GM19372 (cell line): ENCODE data around the gene SPATA3.
"Not testable (repeated sequence)": the region's sequence is repeated elsewhere in the genome, so short reads cannot be mapped to it uniquely, and the experiment has no call there.

Source experiments
- ATAC-seq: cut with Tn5 transposase; IDR thresholded peaks from one replicate; pipeline ENCODE4 v1.9.1; 2021; ENCODE audit warnings: mild to moderate bottlenecking, low read depth, moderate library complexity; ENCODE audit not compliant: unreplicated experiment

The SPATA3 gene

DNA sequence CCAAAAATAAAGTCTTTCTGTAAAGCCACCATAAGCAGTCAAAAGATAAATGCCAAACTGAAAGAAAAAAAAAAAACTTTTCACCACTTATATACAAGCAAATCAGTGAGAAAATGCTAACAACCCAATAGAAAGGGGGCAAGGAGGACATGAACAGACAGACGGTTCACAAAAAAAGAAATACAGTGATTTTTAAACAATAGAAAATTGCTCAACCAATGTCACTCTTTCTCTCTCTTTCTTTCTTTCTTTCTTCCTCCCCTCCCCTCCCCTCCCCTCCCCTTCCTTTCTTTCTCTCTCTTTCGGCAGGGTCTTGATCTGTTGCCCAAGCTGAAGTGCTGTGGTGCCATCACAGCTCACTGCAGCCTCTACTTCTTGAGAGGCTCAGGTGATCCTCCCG, 28.8 kb upstream of the SPATA3 start:
- no peak for ATAC-seq

DNA sequence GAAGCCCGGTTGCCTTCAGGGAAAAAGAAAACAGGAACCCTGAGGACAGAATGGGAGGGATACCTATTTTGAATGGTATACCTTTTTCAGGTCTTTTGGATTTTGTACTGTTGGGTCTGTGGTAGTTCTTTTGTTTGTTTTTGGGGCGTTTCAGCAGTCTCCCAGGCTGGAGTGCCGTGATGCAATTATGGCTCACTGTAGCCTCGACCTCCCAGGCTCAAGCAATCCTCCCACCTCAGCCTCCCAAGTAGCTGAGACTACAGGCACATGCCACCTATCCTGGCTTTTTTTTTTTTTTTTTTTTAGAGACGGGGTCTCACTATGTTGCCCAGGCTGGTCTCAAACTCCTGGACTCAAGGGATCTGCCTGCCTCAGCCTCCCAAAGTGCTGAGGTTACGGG, 27.6 kb upstream of the SPATA3 start:
- ATAC-seq, result not testable (repeated sequence)

DNA sequence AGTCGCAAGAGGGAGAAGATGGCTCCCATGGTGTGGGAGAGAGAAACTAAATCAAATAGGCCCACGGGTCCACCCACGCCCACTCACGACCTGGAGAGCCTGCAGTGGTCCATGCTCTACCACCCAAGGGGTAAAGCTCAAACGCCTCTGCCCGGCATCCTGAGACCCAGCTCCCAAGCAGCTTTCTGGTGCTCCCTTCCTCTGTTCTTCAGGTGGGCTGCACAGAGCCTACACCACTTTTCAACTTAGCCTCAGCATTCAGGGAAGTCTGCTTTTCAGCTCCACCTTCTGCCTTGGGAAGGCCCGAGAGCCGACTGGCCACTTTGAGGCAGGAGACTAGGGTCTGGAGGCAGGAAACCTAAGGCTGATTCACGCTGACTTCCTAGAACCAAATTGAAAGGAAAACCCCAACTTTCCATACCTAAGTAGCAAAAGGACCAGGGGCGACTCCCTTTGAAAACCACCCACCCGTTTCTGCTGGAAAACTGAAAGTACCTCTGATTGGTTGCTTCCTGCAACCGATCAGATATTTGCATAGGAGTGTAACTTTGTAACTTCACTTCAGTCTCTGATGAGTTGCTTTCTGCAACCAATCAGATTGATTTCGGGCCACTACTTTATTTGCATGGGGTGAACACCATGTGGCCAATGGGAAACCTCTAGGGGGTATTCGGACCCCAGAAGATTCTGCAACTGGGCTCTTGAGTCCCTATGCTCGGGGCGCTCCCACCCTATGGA, 26.8 kb upstream of the SPATA3 start:
- no peak for ATAC-seq

DNA sequence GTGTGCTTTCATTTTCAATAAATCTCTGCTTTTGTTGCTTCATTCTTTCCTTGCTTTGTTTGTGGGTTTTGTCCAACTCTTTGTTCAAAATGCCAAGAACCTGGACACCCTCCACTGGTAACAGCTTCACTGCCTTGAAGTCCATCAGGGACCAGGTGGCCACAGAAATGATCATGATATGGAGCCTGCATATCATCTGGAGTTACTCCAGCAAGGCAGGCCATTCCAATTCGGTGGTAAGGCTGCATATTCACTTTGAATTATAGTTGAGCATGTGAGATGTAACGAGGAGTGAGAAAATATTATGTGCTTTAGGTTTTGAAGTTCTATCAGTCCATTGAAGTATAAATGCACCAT, 26.3 kb upstream of the SPATA3 start:
- no peak for ATAC-seq

DNA sequence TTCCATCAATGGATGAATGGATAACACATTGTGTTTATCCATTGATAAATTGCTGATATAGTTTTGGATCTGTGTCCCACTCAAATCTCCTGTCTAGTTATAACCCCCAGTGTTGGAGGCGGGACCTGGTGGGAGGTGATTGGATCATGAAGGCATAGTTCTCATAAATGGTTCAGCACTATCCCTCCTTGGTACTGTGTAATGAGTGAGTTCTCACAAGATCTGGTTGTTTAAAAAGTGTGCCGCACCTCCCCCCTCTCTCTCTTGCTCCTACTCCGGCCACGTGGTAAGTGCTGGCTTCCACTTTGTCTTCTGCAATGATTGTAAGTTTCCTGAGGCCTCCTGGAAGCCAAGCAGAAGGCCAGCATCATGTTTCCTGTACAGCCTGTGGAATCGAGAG, 23.9 kb upstream of the SPATA3 start:
- no peak for ATAC-seq

DNA sequence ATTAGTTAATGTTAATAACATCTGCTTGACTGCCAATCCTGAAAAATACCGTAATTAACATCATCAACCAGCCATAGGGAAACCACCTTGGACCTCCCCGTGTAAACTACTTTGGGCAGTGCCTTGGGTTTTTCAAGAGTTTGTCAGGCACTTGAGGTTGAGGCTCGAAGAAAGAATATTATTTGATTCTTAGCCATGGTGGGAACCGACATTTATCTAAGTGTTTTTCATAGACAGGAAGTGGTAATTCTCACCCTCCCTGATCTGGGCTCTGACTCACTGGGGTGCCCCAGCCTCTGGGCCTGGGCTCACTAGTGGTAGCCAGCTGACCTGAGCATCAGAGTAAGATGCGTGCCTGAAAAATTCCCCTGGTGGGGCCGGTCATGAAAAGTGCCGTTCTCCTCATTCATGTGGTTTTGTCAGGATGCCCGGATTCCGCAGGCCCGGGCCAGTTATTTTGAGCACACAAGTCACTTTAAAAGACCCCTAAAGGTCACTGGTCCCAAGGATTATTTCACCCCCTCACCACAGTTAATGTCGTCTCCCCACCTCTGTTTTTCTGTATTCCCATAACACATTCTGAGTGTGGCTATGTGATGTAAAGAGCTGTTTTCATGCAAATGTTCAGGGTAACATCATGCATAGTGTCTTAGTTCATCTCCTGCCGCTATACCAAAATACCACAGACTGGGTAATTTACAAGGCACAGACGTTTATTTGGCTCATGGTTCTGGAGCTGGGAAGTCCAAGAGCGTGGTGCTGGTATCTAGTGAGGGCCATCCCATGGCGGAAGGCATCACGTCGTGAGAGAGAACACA, 21.6 kb upstream of the SPATA3 start:
- peak; percentile 78 for ATAC-seq

DNA sequence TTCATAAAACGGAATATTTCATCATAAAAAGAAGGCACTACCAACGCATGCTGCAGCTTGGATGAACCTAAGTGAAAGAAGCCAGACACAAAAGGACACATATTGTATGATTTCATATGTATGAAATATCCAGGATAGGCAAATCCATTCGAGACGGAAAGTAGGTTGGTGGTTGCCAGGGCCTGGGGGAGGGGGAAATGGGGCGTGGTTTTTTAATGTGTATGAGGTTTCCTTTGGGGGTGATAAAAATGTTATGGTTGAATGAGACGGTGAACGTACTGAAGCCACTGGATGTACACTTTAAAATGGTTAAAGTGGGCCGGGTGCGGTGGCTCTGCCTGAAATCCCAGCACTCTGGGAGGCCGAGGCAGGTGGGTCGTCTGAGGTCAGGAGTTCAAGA, 20.0 kb upstream of the SPATA3 start:
- no peak for ATAC-seq

DNA sequence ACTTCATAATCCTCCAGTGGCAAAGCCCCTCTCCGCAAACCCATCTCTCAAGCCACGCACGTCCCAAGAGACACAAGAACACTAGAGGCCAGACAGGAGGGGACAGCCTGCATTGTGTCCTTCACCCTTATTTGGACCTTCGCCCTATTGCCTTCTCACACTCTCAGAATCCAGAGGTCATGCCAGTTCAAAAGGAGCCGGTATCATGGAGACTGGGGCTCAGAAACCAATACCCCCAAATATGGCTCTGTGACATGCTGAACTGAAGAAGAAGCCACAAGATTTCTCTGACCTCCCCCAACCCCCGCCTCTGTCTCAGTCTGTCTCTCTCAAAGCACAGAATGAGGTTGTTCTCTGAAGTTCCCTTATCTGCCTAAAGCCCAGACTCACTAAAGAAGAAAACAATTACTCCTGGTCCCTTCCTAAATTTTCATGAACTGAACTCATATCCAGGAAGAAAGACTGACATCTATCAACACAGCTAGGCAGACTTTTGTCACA, 19.2 kb upstream of the SPATA3 start:
- no peak for ATAC-seq

DNA sequence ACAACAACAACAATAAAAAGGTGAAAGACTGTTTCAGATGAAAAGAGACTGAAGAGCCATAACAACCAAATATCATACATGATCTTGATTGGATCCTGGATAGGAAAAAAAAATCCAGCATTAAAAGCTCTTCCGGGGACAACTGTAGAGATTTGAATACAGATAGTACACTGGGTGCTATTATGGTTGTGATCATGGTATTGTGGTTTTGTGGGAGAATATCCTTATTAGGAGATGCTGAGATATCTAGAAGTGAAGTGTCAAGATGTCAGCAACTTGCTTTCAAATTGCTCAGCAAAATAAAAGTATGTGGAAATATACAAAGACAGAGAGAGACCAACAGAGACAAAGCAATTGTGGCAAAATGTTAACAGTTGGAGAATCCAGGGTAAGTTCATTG, 15.5 kb upstream of the SPATA3 start:
- no peak for ATAC-seq

DNA sequence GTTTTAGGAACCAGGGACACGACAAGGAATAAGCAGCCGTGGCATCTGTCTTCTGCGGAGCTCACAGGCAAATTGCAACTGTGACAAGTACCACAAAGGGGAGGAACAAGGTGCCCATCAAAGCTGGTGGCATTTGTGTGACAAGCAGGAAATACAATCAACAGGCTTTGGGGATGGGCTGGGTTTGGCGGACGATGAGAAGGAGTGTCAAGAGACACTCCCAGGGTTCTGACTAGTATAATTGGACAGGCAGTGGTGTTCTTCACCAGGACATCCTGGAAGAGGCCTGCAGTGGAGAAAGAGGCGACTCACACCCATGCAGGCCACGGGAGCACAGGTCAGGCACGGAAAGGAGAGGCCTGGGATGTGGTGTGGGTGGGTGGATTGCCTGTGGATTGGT, 14.2 kb upstream of the SPATA3 start:
- no peak for ATAC-seq

DNA sequence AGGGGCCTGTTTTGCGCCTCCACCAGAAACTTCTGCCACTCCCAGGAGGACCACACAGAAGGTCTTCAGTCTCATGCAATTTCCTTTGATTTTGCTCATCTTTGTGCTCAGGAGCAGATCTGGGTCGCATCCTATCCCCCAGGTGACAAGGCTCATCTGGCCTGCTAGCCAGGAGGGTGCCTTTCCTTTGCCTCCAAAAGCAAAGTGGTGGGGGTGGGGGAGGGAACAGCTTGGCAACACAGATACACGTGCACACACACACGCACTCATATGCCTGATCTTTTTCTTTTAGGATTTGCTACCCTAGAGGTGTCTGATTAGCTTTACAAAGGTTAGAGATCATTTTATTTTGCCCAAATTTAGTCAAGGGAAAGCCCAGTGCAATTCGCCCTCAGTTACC, 13.8 kb upstream of the SPATA3 start:
- no peak for ATAC-seq

DNA sequence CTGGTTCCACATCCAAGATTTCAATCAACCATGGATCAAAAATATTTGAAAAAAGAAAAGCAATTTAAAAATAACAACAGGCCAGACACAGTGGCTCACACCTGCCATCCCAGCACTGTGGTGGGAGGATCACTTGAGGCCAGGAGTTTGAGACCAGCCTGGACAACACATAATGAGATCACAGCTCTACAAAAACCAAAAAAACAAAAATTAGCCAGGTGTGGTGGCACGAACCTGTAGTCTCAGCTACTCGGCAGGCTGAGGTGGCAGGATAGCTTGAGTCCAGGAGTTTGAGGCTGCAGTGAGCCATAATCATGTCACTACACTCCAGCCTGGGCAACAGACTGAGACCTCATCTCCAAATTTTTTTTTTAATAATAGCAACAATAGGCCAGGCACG, 13.4 kb upstream of the SPATA3 start:
- no peak for ATAC-seq

DNA sequence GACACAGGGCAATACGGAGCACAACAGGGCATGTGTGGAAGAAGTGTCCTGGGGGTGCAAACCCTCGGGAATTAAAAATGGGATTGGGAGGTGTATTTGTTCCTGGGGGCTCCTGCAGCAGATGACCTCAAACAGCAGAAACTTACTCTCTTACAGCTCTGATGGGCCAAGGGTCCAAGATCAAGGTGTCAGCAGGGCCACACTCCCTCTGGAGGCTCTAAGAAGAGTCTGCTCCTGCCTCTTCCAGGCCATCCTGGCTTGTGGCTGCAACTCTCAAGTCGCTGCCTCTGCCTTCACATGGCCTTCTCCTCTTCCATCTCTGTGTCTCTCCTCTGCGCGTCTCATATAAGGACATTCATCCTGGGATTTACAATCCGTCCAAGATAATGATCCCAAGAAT, 12.4 kb upstream of the SPATA3 start:
- ATAC-seq, result no peak

DNA sequence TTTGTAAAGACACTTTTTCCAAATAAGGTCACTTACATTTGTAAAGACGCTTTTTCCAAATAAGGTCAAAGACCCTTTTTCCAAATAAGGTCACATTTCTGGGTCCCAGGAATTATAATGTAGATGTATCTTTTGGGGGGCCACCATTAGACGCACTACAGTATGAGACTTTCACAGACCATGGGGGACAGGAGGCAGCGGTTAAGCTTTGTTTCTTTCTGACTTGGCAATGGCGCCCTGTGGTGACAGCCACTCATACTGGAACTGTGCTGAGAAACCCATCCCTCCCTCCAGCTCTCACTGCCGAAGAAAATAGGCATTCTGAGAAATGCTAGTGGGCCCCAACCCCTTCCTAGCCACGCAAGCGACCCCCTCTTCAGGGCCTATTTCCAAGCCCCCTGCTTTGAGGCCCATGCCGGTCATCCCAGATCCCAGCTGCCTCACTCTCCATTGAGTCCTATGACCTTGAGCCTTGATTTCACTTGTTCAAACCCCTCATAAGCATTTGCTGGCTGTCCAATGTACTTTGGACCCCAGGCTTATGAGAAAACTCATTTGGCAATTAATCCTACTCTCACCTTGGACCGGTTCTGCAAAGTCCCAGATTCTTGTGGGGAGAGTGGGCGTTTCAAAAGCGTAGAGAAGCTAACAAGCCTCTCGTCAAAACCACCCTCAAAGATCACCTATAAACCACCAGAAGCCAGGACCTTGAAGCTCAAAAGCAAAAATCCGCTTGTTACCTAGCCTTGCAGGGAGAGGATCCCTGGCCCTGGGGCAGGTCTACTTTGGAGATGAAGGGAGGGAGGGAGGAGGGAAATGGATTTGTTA, 11.3 kb upstream of the SPATA3 start:
- ATAC-seq, result peak; percentile 64

DNA sequence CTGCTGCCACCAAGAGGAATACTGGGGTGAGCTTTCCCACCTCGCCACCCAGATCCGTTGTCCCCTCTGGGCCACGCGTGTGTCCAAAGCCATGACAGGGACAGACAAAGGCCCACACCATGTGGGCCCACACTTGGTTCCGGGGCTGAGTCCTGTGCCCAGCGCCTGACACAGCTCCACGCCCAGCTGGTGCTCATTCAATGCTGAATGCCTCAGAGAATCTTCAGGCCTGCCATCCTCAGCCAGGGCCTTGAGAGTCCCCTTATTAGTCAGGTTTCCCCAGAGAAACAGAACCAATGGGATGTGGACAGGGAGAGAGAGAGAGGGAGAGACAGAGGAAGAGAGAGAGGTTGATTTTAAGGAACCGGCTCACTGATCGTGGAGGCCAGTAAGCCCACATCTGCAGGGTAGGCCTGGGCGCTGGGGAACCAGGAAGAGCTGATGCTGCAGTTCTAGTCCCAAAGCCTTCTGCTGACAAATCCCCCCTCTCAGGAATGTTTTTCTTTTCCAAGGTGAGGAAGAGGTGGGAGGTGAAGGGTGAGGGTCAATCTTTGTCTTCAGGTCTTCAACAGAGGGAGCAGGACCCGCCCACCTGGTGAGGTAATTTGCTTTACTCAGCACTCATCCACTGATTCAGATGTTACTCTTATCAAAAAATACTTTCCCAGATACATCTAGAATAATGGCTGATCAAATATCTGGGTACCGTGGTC, 10.2 kb upstream of the SPATA3 start:
- no peak for ATAC-seq

DNA sequence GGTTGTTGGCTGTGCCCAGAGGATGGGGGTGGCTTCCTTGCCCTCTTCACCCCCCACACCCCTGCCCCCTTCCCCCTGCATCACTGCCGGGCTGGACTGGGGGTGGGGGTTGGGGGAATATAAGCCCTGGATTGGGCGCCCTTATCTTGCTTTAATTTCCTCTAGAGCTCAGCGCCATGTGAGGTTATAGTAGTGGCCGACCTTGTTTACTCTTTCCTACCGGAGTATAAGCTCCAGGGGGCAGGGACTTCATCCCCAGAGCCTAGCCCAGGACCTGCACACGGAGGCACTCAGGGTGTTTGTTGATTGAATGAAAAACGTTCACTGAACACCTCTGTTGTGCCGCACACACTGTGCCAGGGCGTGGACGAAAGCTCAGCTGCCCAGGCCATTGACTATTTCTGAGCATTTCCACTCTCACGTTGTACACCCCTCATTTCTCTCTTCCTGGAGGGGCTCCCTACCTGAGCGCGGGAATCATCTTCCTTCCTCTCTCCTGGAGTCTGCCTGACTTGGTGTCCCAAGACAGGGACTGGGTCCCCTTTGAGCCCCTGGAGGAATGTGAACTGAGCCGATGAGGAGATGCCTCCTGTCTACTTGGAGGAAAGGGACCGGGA, 9.3 kb upstream of the SPATA3 start:
- no peak for ATAC-seq

DNA sequence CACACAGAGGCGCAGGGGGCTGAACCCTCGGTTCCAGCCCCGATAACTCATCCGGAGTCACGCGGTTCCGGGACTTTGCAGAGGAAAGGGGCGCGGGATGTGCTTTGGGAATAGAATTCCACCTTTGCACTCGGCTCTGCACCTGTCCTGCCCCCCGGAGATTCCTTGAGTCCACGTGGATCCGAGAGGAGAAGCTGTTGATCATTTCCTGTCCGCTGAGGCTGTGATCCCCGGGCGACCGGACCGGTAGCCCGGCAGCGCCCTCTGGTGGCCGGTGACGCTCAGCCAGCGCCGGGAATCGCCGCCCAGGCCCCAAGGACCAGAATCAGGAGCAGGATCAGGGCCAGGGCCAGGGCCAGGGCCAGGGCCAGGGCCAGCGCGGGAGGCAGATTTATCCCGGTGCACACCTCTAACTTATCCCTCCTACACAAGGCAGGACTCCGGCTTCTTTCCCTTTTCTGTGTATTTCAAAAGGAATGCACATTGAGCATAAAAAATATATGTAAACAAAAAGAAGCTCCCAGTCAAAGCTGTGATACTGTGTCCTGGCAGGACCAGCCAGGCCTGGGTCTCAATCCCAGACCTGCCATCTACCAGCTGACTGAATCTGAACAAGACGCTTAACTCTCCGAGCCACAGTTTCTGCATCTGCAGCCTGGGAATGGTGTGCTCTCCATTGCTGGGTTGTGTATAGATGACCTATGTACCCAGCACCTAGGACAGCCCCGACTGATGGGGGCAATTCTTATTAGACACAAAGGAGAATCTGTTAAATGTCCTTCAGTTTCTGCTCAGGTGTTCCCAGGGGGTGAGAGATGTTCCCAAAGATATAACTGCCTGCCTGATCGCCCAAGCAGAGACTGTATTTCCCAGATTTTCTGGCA, 8.5 kb upstream of the SPATA3 start:
- peak; percentile 37 for ATAC-seq

DNA sequence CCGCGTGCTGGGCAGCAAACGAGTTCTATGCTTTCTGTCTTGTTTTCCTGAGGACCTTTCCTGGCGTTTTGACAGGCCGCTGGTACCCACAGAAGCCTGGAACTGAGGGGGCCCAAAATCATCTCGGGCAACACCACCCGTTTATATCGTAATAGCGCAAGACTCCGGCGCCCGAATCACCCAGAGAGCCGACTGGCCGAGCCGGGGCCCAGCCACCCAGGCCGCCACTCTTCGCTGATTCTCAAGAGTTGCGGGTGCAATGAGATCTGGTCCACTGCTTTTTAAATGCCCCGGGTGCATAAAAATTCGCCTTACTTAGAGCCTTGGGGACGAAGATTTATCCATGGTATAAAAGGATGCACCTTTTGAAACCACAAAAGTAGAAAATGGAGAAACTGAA, 6.2 kb upstream of the SPATA3 start:
- no peak for ATAC-seq
